ENCODE results near the gene BTNL3.
"Not testable (repeated sequence)": the region's sequence is repeated elsewhere in the genome, so short reads cannot be mapped to it uniquely, and the experiment has no call there.

BTNL3 gene, protein sequence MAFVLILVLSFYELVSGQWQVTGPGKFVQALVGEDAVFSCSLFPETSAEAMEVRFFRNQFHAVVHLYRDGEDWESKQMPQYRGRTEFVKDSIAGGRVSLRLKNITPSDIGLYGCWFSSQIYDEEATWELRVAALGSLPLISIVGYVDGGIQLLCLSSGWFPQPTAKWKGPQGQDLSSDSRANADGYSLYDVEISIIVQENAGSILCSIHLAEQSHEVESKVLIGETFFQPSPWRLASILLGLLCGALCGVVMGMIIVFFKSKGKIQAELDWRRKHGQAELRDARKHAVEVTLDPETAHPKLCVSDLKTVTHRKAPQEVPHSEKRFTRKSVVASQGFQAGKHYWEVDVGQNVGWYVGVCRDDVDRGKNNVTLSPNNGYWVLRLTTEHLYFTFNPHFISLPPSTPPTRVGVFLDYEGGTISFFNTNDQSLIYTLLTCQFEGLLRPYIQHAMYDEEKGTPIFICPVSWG
- total RNA-seq, result 0 reads per million in 2 donors

DNA sequence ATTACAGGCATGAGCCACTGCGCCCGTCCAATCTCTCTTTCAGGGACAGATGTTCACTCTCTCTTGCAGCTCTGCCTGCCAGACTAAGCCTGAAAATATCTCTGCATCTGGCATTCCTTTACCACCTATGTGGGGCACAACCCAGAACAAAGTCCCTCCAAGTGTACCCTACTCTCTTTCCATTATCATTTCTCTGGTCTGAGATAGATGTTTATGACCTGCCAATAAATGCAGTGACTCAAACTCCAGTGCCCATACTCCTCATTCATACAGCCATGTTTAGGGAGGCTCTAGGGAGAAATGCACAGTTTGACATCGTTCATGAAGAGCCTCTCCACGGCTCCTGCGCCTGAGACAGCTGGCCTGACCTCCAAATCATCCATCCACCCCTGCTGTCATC is at the start of gene BTNL3:
BTNL3 (plus strand) TSS at position 255 of the 400 bp plus-strand sequence. CDS start 183 bp downstream, outside the sequence.
- no peak for DNase-seq

- no peak for DNase-seq
These were observed 38.2 kb upstream of the BTNL3 start for GRCh38 chr5:180950291-180950949.

DNA sequence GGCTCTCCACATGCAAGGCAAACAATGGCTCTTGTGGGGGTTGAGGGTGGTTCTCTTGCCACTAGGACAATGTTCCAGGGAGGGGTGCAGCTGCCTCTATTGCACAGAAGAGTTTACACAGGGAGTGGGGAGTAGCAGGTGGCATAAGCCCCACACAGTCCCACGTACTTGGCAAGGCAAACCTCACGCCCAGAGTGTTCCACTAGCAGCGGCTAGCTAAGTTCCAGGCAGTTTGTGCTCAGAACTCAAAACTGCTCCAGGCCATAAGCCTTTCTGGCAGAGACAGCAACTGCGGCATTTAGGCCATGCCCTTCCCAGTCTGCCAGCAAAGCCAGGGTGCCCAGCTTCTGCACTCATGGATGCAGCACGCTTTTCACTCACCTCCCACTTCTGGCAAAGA is 29.0 kb upstream of the BTNL3 start:
- DNase-seq, result no peak

DNA sequence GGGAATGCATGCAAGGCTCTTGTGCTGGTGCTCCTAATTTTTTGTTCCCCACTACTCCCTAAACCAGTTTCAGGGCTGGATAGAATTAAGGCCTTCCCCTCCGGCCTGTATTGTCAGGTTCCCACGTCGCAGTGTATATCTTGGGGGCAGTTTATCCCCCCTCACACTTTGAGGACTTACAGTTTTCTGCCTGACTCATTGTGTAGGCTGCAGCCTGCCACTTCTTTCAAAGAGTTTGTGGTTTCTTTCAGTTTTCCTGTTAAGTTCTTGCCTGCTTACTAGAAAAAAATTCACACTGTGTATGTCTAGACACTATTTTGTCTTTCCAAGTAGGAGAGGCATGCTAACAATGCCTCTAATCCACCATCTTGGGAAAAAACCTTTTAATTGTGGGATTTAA is 28.4 kb upstream of the BTNL3 start:
- no peak for DNase-seq

DNA sequence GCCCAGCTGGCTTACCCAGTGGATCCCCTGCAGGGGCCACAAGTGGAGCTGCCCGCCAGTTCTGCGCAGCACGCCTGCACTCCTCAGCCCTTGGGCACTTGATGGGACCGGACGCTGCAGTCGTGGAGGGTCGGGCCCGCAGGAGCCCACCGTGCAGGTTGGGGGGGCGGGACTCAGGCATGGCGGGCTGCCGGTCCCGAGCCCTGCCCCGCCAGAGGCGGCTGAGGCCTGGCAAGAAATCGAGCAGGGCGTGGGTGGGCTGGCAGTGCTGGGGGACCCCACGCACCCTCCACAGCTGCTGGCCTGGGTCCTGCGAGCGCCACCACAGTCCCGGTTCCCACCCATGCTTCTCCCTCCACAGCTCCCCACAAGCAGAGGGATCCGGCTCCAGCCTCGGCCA is 19.2 kb upstream of the BTNL3 start:
- no peak for DNase-seq

GRCh38 chr5:180970336-180970735 is 18.3 kb upstream of the BTNL3 start:
- no peak for DNase-seq

GRCh38 chr5:180970875-180971274 is 17.8 kb upstream of the BTNL3 start:
- DNase-seq, result no peak

GRCh38 chr5:180974612-180975315 is 13.9 kb upstream of the BTNL3 start:
- no peak for DNase-seq

DNA sequence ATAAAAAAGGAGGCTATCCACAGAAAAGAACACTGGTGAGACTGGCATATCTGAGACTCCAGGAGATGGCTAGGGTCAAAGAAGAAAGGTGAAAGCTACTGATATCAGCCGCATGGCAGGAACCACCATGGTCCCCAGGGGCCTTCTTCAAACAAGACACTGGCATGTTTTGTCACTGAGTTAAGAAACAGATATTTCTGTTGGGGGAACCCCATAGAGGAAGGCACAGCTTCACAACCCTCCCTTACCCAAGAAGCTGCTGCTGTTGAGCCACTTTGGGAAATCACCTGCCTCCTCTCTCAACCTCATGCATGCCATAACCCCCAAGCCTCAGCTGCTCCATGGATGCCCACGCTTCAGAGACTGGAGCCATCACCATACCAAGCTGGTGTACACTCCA is 13.3 kb upstream of the BTNL3 start:
- DNase-seq, result no peak

GRCh38 chr5:180976518-180976917 is 12.1 kb upstream of the BTNL3 start:
- peak in 1 of 5 experiments; percentile 18 for DNase-seq

DNA sequence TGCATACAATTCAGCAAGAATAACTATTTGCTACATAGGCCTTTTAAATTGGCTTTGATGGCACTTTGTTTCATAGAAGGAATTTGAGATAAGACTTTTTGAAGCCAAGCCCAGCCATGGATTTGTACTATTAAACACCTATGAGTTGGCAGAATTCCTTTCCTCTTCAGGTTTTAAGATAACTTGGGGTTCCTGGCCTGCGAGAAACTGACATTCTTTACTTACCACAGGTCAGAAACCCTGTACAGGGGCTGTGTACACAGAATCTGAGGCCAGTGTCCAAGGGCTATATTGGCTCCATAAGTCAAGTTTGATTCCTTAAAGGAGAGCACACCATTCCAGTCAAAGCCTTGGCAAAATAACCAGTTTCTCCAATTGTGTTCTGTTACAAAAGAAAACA is 10.8 kb upstream of the BTNL3 start:
- DNase-seq, result no peak

DNA sequence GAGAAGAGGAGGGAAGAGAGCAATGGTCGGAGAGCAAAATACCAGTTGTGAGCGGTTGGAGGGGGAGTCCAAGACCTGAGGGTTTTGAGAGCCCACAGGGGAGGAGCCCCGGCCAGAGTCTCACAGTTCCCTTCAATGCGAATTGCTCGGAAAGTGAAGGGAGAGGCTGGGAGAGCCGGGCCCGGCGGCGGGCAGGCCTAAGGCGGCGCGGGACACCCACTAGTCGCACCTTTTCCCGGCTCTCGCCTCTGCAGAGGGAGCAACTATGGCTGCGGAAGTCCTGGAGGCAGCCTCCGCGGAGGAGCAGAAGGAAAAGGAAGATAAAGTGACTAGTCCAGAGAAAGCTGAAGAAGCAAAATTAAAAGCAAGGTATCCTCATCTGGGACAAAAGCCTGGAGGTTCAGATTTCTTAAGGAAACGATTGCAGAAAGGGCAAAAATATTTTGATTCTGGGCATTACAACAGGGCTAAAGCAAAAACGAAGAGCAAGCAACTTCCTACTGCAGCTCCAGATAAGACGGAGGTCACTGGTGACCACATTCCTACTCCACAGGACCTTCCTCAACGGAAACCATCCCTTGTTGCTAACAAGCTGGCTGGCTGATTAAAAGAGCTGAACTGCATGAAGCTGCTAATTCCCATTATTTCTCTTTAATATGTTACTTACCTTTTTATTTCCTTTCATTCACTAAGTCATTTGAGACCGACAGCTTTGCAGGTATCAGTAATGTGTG is 6.5 kb upstream of the BTNL3 start:
- no peak for DNase-seq

GRCh38 chr5:180988016-180988415 is 630 bp upstream of the BTNL3 start:
- DNase-seq, result no peak

DNA sequence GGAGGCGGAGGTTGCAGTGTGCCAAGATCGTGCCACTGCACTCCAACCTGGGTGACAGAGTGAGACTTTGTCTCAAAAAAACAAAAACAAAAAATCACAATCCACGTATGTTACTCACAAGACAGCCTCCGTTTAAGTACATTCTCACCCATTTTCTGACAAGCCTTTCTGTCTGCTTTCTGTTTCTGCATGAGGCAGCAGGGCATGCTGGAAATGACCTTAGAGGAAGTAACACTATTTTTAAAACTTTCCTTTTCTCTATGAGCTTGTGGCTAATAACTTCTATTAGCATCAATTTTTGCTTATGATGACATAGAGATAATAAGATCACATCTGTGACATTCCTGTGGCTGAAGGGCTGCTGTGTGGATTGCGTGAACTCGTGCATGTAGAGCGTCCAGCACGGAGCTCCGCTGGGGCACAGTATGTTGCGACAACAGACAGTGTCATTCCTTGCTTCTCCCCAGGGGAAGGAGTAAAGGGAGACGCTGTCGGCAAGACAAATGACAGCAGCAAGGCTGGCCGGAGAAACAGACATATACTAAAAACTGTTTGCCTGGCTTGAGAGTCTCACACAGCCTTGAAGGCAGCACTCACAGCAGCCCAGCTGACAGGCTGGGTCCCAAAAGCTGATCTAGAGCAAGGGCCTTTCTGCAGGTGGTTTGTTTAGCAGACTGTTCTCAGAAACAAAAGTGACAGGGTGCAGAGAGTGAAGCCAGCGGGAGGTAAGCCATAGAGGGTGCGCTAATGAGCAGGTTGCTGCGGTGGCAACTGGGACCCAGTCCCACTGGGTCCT is 1.6 kb downstream of the BTNL3 start:
- no peak for DNase-seq

- no peak for DNase-seq
These were observed 2.2 kb downstream of the BTNL3 start for GRCh38 chr5:180990882-180991242.

GRCh38 chr5:181001947-181002346 is 13.3 kb downstream of the BTNL3 start:
- DNase-seq, result no peak

DNA sequence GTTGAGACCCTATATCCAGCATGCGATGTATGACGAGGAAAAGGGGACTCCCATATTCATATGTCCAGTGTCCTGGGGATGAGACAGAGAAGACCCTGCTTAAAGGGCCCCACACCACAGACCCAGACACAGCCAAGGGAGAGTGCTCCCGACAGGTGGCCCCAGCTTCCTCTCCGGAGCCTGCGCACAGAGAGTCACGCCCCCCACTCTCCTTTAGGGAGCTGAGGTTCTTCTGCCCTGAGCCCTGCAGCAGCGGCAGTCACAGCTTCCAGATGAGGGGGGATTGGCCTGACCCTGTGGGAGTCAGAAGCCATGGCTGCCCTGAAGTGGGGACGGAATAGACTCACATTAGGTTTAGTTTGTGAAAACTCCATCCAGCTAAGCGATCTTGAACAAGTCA is 17.1 kb downstream of the BTNL3 start:
- DNase-seq, result no peak

GRCh38 chr5:181008136-181008535 is 19.5 kb downstream of the BTNL3 start:
- DNase-seq, result no peak

GRCh38 chr5:181010018-181010417 is 21.4 kb downstream of the BTNL3 start:
- DNase-seq, result not testable (repeated sequence)

DNA sequence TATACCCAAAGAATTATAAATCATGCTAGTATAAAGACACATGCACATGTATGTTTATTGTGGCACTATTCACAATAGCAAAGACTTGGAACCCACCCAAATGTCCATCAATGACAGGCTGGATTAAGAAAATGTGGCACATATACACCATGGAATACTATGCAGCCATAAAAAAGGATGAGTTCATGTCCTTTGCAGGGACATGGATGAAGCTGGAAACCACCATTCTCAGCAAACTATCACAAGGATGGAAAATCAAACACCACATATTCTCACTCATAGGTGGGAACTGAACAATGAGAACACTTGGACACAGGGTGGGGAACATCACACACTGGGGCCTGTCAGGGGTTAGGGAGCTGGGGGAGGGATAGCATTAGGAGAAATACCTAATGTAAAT is 26.0 kb downstream of the BTNL3 start:
- not testable (repeated sequence) for DNase-seq

DNA sequence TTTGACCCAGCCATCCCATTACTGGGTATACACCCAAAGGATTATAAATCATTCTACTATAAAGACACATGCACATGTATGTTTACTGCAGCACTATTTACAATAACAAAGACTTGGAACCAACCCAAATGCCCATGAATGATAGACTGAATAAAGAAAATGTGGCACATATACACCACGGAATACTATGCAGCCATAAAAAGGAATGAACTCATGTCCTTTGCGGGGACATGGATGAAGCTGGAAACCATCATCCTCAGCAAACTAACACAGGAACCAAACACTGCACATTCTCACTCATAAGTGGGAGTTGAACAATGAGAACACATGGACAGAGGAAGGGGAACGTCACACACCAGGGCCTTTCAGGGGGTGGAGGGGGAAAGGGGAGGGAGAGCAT is 28.8 kb downstream of the BTNL3 start:
- not testable (repeated sequence) for DNase-seq

DNA sequence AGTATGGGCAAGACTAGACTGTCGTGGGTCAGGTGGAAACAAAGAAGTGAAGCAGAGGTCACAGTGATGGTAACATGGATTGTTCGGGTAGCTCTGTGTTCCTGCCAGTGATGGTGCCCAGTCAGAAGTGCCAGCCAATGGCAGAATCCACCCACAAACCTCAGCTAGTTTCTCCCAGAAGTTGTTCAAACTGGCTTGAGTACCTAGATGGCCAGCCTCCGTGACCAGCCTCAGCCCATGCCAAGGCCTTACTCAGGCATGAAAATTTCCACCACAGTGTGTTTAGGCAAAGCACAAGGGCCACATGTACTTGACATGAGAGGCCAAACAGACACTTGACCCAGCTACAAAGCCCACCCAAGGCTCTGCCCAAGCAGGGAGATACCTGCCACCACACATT is 32.0 kb downstream of the BTNL3 start:
- DNase-seq, result no peak

Data from T-helper 2 cell (primary cell).